GM21529 (cell line): ENCODE measurements around the gene NTMT1.
"Not testable (repeated sequence)": the region's sequence is repeated elsewhere in the genome, so short reads cannot be mapped to it uniquely, and the experiment has no call there.

ENCODE experiments used
- ATAC-seq: cut with Tn5 transposase; IDR thresholded peaks from one replicate; pipeline ENCODE4 v1.9.1; 2021; ENCODE audit not compliant: unreplicated experiment

NTMT1 gene

DNA sequence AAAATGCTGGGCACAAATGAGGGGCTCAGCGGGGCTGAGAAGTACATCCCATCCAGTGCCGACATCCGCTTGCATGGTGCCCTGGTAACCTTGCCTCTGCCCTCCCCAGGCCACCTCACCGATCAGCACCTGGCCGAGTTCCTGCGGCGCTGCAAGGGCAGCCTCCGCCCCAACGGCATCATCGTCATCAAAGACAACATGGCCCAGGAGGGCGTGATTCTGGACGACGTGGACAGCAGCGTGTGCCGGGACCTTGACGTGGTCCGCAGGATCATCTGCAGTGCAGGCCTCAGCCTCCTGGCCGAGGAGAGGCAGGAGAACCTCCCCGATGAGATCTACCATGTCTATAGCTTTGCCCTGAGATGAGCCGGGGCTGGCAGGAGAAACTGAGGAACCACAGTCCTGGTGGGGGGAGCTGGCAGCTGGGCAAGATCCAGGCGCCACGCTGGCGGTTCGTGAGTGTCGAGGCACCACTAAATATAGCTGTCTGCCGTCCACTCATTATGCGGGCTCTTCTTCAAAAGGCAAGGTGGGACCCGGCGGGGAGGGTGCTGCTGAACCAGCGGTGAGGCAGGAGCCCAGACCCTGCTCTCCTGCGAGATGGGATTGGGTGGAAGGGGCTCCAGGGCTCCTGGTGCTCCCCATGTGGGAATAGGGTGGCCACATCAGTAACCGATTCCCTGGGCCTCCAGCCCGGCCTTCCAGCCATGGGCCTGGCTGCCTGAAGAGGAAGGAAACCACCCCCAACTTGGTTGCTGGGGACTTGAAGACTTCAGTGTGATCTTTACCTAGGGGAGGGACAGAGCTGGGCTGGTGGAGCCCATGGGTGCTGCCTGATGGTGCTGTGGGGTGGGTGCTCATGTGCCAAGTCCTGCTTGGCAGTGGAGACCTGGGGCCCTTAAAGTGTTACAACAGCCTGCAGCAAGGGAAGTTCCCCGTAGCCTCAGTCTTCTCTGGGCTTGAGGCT lies 9.4 kb downstream of the NTMT1 start:
- ATAC-seq: no peak

DNA sequence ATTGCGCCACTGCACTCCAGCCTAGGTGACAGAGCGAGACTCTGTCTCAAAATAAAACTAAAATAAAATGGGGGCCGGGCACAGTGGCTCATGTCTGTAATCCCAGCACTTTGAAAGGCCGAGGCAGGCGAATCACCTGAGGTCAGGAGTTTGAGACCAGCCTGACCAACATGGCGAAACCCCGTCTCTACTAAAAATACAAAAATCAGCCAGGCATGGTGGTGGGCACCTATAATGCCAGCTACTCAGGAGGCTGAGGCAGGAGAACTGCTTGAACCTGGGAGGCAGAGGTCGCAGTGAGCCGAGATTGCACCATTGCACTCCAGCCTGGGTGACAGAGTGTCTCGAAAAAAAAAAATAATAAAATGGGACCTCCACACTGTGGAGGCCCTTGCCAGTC lies 10.4 kb downstream of the NTMT1 start:
- not testable (repeated sequence) for ATAC-seq

DNA sequence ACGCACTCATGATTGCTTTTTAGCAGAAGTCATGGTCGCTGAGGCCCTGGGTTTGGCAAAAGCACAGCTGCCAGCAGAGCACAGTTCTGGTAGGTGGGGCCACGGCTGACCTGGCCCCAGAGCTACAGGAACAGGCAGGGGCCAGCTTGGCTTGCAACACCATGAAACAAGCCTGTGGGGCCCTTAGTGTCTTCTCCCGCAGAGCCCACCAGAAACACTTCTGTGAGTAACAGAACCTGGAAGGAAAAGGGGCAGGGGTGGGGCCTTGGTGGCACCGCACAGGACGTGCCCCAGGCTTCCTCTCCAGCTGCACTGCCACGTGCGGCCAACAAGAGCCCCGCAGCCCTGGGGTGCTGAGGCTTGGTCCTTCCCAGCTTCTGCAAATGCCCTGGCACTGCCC lies 11.1 kb downstream of the NTMT1 start:
- ATAC-seq: no peak

DNA sequence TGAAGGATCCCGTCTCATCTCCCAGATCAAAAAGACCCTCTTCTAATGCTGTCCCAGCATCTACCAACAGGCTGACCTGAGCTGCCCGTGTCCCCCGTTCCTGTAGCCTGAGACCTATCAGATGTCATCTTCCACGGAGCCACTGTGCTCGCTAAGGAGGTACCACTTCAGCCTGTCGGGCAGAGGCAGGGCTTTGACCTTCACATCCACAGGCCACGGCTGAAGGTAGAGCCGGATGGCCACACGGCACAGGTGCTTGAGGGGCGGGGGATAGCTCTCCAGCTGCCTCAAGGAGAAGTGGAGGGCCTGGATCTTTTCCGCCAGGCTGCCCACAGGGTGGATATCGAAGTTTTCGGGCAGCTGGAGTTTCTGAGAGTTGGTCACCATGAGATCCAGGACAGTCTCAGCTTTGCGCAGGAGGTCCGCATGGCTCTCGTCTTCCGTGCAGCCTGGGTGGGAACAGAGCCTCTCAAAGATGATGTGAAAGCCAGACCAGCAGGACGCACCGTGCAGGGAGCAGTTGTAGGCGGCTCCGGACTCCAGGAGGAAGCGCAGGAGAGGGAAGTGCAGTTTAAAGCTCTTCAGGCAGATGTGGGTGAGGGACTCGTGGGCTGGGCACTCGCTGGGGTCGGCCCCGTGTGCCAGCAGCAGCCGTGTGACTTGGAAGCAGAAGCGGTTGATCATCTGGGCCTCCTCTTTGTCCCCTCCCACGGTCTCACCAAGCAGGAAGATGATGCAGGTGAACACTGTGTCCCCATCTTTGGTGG lies 11.9 kb downstream of the NTMT1 start:
- no peak for ATAC-seq

DNA sequence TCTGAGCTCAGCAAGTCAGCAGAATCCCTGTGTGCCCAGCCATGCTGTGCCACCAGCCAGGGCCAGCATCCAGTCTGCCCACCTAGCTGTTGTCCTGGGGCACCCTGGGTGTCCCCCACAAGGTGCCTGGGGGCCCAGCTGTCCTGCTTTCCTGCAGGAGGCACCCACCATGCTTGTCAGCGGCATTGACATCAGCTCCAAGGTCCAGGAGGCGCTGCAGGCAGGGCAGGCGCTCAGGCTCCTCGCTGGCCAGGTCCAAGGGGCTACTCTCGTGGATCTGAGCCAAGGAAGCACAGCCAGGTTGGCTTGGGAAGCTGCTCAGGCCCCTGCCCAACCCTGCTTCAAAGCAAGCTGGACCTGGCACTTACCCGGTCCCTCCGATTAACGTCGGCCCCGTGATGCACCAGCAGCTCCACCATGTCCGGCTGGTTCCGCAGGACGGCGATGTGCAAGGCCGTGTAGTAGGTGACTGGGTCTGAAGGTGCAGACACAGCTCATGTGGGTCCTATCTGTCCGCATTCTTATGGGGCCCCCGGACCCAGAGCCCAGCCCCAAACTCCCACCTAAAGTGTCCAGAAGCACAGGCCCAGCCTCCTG lies 13.2 kb downstream of the NTMT1 start:
- no peak for ATAC-seq

DNA sequence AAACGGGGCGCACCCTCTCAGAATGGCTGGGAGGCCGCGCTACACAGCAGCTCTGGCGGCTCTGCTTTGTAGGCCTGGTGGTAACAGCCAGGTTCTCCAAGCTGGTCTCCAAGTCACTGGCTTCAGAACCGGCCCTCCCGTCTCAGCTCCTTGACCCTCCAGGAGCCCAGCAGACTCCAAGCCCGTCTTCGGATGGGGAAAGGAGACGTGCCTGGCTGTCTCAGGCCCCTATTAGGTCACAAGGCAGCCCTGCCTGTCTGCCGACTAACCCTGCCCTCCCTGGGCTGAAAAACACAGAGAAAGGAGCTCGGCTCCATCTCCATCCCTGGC lies 13.8 kb downstream of the NTMT1 start:
- ATAC-seq: no peak

DNA sequence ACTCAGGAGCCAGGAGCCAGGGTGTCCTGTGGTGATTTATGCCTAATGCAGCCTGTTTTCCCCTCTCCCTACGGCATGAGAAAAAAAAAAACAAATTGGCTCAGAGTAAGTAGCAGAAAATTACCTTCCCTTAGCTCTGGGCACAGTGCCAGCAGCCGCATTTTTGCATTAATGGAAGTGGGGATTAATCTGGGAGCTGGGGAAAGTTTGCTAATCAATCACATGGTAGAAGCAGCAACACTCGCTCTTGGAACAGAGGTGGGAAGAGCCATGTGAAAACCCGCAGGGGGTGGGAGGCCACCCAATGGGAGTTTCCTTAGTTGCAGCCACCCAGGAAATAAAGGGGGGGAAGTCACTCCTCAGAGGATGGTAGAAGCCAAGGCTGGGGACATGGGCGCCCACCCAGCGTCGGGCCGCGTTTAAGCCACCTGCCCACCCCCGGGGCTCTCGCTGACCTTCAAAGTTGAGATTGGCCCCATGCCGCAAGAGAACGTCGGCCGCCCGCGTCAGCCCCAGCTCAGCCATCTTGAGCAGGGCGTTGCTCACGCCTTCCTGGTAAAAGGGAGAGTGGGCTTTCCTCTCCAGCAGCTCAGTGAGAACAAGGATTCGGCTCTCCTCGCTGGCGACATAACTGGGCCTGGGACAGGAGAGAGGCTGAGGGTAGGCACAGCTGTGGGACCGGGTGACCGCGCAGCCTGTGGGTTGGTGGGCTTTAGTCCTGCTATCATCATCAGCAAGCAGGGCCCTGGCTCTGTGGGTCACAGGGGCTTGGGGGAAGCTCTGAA lies 14.3 kb downstream of the NTMT1 start:
- ATAC-seq: no peak

DNA sequence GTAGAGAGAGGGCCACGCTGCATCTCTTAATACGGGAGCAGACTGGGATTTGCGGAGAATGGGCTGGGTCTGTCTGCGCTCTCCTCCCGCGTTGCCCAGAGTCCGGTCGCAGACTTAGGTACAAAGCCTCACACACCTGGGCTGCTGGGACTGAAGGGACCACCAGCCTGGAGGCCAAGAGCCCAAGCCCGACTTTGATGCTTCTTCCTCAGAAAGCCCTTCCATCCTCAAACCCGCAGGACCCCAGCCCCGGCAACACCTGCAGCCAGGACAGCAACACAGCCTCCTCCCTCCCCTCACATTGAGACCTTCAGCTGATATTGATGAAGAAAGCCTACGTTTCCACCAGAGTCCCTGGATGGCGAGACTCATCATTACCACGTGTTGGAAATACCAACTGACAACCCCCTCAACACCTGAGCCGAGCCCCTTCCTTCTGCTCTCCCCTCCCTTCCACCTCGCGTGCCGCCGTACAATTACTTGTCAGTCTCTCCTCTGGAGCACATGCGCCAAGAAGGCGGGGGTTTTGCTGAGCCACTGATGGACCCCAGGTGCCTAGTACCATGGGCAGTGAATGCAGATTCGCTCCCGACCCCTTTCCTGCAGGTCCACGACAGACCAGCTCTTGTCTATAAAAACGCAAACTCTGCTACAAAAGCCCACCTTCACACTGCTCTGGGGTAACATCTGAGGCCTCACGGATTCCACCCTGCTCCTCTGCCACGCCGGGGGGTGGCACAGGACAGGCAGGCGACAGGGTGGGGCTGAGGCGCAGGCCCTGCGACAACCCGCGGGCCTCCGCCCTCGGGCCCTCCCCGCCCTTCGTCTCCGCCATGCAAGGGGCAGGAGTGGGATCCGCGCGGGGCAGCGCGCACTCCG lies 15.1 kb downstream of the NTMT1 start:
- no peak for ATAC-seq

DNA sequence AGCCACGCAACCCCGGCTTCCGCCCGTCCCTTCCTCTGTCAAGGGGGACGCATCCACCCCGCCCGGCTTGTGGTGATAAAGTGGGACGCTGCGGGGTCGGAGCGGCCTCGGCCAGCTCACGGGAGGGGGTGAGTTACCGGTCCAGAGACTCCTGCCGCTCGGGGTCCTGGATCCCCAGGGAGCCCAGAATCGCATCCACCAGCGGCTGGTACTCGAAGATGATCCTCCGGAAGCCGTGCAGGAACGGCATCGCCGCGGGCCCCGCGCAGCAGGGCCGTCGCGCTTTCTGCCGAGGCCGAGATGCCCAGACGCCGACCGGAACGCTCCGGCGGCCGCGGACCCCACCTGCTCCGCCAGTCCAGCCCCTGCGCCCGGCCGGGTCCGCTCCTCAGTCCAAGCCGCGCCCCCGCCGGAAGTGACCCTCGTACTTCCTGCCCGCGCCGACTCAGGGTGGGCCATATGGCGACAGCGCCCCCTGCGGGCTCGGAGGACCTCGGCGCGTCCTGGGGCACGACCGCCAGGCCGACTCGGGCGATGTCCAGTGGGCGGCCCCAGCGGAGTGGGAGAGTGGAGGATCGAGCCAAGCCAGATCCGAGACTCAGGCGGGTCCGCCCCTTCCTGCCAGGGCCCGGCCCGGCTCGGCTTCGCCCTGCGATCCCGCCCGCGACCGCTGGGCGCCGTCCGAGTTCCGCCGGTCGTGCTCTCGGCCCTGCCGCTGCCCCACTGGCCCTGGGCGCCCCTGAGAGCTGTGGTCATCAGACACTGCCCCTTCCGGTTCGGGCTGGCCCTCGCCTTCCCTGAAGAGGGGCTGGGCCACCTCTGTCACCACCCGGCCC lies 16.0 kb downstream of the NTMT1 start, which contains the start of gene ASB6:
TSS of gene ASB6 (minus strand) at position 402 of the 836 bp plus-strand sequence. CDS start at position 250, 152 bp downstream.
- ATAC-seq: peak; percentile 89

DNA sequence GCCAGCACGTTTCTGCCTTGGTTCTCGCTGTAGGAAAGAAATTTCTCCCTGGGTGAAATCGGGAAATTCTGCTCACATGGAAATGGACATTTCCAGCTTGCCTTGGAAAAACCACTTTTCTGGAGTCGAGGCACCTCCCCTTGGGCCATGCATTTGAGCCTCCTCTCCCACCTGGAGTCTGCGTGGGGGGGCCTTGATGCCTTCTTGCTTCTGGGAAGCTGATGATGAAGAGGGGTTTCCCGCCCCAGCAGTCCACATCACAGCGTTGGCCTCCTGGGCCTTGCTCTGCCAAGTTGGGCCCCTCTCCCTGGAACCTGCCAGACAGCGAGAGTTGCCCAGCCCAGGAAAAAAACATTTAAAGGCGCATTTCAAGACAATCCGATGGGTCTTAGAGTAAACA lies 17.7 kb downstream of the NTMT1 start:
- no peak for ATAC-seq

DNA sequence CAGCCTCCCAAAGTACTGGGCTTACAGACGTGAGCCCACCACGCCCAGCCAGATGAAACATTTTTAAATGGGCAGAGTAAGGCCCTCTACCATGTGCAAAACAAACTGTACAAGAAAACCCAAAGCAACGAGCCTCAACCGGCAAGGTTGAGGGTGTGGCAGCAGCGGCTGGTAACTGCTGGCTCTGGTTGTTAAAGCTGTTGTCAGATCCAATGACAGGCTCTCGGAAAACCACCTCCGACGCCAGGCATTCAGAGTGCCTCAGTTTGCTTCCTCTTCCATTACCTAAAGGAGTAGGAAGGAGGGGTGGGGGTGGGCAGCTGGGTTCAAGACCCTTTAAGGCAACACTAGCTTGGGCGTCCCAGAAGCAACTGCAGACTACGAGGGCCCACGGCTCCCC lies 18.4 kb downstream of the NTMT1 start:
- no peak for ATAC-seq

DNA sequence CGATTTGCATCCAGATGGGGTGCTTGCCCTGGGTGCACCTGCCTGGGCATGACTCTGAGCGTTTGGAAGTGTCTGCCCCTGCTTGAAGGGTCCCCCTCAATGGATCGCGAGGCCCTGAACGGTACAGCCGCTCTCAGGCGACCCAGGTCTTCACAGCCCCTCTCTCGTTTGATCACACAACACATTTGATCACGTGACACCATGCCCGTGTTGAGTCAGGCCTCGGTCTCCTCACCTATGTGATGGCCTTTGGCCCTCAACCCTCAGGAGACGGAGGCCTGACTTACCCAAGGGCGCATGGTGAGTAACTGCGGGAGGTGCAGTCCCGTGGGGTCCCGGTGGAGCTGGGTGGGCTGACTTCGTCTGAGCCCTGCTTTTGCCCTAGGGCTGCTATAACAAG lies 18.9 kb downstream of the NTMT1 start:
- no peak for ATAC-seq

DNA sequence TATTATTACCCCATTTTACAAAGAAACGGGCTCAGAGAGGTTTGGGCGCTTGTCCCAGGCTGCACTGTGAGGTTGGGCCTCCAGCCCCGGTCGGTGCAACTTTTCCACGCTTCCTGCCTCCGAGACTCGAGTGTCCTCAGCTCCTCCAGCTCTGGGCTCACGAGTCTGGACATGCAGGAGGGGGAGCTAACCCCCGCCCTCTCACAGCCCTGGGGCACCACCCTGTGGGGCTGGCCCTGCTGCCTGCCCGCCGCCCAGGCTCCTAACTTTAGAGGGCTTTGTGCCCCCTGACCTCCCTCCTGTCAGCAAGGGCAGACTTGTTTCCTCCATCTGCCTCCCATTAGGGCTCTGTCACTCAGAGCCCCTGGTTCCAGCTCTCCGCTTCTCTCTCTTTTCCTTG lies 20.3 kb downstream of the NTMT1 start:
- ATAC-seq: no peak

DNA sequence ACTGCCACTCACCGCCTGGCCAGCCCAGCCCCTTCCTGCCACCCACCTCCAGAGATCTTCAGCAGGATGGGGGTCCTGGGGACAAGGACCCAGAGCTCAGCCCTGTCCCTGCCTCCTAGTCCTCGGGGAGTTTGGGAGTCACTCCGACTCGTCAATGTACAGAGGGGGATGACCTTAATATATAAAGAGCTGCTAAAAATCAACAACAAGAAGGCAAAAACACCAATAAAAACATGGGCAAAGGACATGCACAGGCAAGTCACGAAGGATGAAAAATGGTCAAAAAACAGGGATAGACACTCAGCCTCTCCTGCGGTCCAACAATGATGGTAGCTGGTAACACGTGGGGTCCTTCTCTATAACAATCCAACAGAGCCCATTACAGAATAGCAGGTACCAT lies 20.7 kb downstream of the NTMT1 start:
- no peak for ATAC-seq

DNA sequence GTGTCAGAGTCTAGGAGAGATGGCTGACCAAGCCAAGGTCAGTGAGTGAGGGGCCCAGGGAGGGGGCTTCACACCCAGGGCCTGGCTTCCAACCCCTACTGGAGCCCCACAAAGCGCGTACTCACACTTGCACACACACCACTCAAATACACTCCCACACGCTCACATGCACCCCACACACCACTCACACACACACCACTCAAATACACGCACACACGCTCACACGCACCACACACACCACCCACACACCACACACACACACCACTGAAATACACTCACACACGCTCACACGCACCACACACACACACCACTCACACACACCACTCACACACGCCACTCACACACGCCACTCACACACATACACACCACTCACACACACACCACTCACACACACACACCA lies 21.7 kb downstream of the NTMT1 start:
- ATAC-seq: no peak

DNA sequence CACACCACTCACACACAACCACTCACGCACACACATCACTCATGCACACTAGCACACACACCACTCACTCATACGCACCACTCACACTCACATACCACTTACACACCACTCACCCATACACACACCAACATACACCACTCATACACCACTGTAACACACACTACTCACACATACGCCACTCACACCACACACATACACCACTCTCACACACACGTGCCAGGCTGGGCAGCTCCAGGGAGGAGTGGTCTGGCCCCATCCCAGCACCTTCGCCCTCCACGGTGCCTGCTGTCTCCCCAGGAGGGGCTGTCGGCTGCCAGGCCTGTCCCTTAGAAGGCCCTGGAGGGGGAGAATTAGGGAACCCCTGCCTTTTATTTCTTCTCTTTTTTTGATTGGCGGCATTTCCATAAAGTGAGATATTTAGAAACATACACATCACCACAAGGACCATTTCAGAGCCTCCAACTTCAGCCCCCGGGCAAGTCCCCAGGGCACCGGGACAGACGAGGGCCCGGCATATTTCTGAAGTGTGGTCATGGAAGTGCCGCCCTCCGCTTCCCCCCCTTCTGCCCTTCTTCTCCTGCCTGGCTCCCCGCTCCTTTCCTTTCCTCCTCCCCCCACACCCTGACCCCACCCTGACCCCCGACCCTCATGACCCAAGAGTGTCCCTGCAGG lies 22.3 kb downstream of the NTMT1 start:
- no peak for ATAC-seq

DNA sequence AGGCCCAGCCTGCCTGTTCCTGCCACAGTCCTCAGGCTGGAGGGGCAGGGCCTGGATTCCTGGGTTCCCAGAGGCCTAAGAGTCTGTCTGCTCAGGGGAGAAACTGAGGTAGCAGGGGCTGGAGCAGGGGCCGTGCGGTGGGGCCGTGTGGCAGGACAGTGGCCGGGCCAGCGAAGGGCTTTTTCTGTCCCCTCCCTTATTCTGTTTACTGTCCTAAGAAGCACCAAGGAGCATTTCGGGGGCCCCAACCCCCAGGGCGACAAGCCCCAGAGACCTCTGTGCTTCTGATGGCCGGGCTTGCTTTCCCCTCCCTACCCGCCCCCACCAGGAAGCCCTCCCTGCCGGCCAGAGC lies 22.8 kb downstream of the NTMT1 start:
- no peak for ATAC-seq
